ENCODE data around the gene GPR137.

Gene GPR137

DNA sequence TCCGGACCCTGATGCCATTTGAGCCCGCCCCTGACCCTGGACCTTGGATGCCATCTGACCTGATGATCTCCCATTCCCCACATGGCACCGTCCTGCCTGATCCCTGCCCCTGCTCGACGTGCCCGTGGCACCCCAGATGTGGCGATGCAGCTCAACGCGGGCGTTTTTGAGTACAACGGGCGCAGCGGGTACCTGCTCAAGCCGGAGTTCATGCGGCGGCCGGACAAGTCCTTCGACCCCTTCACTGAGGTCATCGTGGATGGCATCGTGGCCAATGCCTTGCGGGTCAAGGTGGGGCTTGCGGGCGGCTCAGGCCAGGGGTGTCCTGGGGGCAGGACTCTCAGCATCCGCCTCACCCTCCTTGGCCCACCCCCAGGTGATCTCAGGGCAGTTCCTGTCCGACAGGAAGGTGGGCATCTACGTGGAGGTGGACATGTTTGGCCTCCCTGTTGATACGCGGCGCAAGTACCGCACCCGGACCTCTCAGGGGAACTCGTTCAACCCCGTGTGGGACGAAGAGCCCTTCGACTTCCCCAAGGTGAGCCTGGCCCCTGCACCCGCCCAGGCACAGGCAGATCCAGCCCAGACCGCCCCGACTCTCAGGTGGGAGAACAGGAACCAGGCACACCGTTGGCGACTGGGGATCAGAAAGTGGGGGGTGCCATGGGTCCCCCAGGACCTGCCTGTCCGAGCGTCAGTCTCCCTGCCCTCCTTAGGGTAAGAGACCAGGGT, 23.2 kb upstream of the GPR137 start:
- Histone ChIP-seq H3F3A (ENCODE audit: control insufficient read depth, insufficient read depth) (no peaks in the 10 kb centered on the region), H3K9me2 (replicated peaks; ENCODE audit: control insufficient read depth, low read length) (no peaks in the 10 kb centered on the region), H3K9me3 (ENCODE audit: control insufficient read depth, insufficient read depth, low read length) (no peaks in the 10 kb centered on the region), H3K4me3 (ENCODE audit: low read length) (no peak overlapping the region), H3K79me2 (ENCODE audit: control insufficient read depth, low read length) (no peaks in the 10 kb centered on the region), H3K4me1 (ENCODE audit: control insufficient read depth, low read length) (no peaks in the 10 kb centered on the region), H3K4me2 (ENCODE audit: low read length) (no peak overlapping the region), H3K27ac (ENCODE audit: low read depth, low read length) (no peak overlapping the region), H3K27me3 (ENCODE audit: control insufficient read depth, low read length) (no peaks in the 10 kb centered on the region), H3K36me3 (ENCODE audit: control insufficient read depth, low read length) (peaks cover 39% of the 10 kb centered on the region), H4K20me1 (ENCODE audit: control insufficient read depth, insufficient read depth, low read depth, low read length) (no peaks in the 10 kb centered on the region)
- TF ChIP-seq, protein P1, sequence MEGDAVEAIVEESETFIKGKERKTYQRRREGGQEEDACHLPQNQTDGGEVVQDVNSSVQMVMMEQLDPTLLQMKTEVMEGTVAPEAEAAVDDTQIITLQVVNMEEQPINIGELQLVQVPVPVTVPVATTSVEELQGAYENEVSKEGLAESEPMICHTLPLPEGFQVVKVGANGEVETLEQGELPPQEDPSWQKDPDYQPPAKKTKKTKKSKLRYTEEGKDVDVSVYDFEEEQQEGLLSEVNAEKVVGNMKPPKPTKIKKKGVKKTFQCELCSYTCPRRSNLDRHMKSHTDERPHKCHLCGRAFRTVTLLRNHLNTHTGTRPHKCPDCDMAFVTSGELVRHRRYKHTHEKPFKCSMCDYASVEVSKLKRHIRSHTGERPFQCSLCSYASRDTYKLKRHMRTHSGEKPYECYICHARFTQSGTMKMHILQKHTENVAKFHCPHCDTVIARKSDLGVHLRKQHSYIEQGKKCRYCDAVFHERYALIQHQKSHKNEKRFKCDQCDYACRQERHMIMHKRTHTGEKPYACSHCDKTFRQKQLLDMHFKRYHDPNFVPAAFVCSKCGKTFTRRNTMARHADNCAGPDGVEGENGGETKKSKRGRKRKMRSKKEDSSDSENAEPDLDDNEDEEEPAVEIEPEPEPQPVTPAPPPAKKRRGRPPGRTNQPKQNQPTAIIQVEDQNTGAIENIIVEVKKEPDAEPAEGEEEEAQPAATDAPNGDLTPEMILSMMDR (IDR thresholded peaks at IDR 0.05; ENCODE audit: low read depth, low read length, poor library complexity, severe bottlenecking), result no peak
- TF ChIP-seq EZH2phosphoT487 (IDR thresholded peaks at IDR 0.05; ENCODE audit: borderline replicate concordance, low read length), result no peak

DNA sequence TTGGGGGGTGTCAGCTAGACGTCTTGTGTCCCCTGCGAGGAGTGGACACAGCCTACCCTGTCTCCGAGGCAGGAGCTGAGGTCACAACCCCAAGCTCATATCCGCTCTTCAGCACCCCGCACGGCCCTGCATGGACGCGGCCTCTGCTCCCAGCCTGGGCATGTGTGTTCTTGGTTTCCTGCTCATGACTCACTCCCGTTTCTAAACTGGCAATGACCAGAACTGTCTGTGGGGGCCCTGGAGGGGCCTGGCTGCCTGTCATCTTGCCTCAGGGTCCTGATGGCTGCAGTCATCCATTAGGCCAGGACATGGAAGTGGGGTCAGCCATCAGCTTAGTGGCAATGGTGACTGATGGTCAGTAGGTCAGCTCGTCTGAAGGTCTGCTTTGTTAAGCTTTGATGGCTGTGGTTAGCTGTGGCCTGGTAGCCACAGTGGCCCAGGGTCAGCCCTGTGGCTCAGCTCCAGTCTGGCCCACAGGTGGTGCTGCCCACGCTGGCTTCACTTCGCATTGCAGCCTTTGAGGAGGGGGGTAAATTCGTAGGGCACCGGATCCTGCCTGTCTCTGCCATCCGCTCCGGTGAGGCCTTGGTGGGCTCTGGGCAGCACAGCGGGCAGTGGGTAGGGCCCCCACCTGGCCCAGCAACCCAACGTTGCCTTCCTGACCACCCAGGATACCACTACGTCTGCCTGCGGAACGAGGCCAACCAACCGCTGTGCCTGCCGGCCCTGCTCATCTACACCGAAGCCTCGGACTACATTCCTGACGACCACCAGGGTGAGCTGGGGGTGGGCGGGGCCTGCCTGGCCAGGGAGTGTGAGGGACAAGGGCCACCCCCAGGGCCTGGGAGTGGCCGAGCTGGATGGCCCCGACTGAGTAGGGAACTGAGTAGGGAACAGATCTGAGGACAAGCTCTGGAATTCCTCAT, 22.4 kb upstream of the GPR137 start:
- H3F3A ChIP-seq (ENCODE audit: control insufficient read depth, insufficient read depth), result no peaks in the 10 kb centered on the region
- no peak overlapping the region for H3K4me2 ChIP-seq (ENCODE audit: low read length)
- peaks cover 7% of the 10 kb centered on the region for H3K4me1 ChIP-seq (ENCODE audit: control insufficient read depth, low read length)
- H3K36me3 ChIP-seq (ENCODE audit: control insufficient read depth, low read length), result peaks cover 37% of the 10 kb centered on the region
- H4K20me1 ChIP-seq (ENCODE audit: control insufficient read depth, insufficient read depth, low read depth, low read length), result no peaks in the 10 kb centered on the region
- TF ChIP-seq, protein P1 (IDR thresholded peaks at IDR 0.05; ENCODE audit: low read depth, low read length, poor library complexity, severe bottlenecking), result no peak
- H3K9me3 ChIP-seq (ENCODE audit: control insufficient read depth, insufficient read depth, low read length), result no peaks in the 10 kb centered on the region
- no peak overlapping the region for H3K4me3 ChIP-seq (ENCODE audit: low read length)
- no peak overlapping the region for H3K27ac ChIP-seq (ENCODE audit: low read depth, low read length)
- peaks cover 1% of the 10 kb centered on the region for H3K79me2 ChIP-seq (ENCODE audit: control insufficient read depth, low read length)
- no peaks in the 10 kb centered on the region for H3K9me2 ChIP-seq (replicated peaks; ENCODE audit: control insufficient read depth, low read length)
- no peaks in the 10 kb centered on the region for H3K27me3 ChIP-seq (ENCODE audit: control insufficient read depth, low read length)

DNA sequence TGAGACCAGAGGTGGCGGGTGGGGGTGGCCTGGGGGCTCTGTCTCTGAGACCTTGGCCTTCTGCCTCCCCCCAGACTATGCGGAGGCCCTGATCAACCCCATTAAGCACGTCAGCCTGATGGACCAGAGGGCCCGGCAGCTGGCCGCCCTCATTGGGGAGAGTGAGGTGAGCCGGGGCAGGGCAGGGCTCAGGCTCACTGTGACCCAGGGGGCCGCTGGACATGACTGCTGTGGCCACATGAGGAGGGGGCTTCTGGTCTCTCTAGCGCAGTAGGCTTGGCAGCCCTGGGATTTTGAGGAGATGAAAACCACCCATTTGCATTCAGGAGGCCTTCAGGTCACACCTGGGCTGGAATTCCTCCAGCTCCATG, 21.7 kb upstream of the GPR137 start:
- no peaks in the 10 kb centered on the region for H3K9me3 ChIP-seq (ENCODE audit: control insufficient read depth, insufficient read depth, low read length)
- TF ChIP-seq EZH2phosphoT487 (IDR thresholded peaks at IDR 0.05; ENCODE audit: borderline replicate concordance, low read length), result no peak
- TF ChIP-seq, protein P1 (IDR thresholded peaks at IDR 0.05; ENCODE audit: low read depth, low read length, poor library complexity, severe bottlenecking), result no peak
- H3K79me2 ChIP-seq (ENCODE audit: control insufficient read depth, low read length), result peaks cover 8% of the 10 kb centered on the region
- H3F3A ChIP-seq (ENCODE audit: control insufficient read depth, insufficient read depth), result no peaks in the 10 kb centered on the region
- no peak overlapping the region for H3K4me3 ChIP-seq (ENCODE audit: low read length)
- no peak overlapping the region for H3K4me2 ChIP-seq (ENCODE audit: low read length)
- H3K27ac ChIP-seq (ENCODE audit: low read depth, low read length), result no peak overlapping the region
- H3K9me2 ChIP-seq (replicated peaks; ENCODE audit: control insufficient read depth, low read length), result no peaks in the 10 kb centered on the region
- H3K36me3 ChIP-seq (ENCODE audit: control insufficient read depth, low read length), result peaks cover 35% of the 10 kb centered on the region
- H3K4me1 ChIP-seq (ENCODE audit: control insufficient read depth, low read length), result peaks cover 13% of the 10 kb centered on the region
- no peaks in the 10 kb centered on the region for H4K20me1 ChIP-seq (ENCODE audit: control insufficient read depth, insufficient read depth, low read depth, low read length)
- no peaks in the 10 kb centered on the region for H3K27me3 ChIP-seq (ENCODE audit: control insufficient read depth, low read length)
